IMR-90 (cell line): ENCODE results near the gene LFNG. TPM values are rescaled to one million over a fixed set of nuclear protein-coding genes. Genes with fewer than 3 reads are reported as not detected.

ENCODE experiments used
- ATAC-seq: fragments of 200-7000 bp; cut with Tn5 transposase; 2 replicates; pipeline ENCODE4 v1.9.1; 2020; ENCODE audit warnings: low read depth, mild to moderate bottlenecking, moderate library complexity
- BruUV-seq: library from RNA; stranded (reverse); fragments of 400-500 nt; replicated peaks from 2 replicates; lab custom pipeline; 2021; lab: Mats Ljungman, UMichigan
- CTCF ChIA-PET: fragments of 300-600 bp; formaldehyde crosslinking; extraction: SDS; loops from one replicate; lab custom pipeline; 2021; ENCODE audit warnings: antibody characterized with exemption; lab: Yijun Ruan, JAX
- POLR2A ChIA-PET: fragments of 300-600 bp; sonication (Branson Sonifier 250); formaldehyde crosslinking; loops from one replicate; lab custom pipeline; 2022; ENCODE audit warnings: antibody characterized with exemption; ENCODE audit not compliant: unreplicated experiment; lab: Charles Lee
- DNase-seq: peaks from one replicate; pipeline ENCODE4 v3.0.0; 2013
- H2AFZ ChIP-seq: replicated peaks from 2 replicates; pipeline ENCODE3; 2013; ENCODE audit warnings: low read length, mild to moderate bottlenecking; ENCODE audit not compliant: poor library complexity
- H2AK5ac ChIP-seq: 2 replicates; pipeline ENCODE4 v1.6.1; 2013; ENCODE audit warnings: low read depth, low read length, inconsistent platforms
- H2AK9ac ChIP-seq: replicated peaks from 2 replicates; pipeline ENCODE3; 2013; ENCODE audit warnings: mild to moderate bottlenecking, low read depth, low read length, moderate library complexity; ENCODE audit not compliant: poor library complexity
- H2BK120ac ChIP-seq: 2 replicates; pipeline ENCODE4 v1.6.1; 2013; ENCODE audit warnings: low read depth, low read length, inconsistent platforms
- H2BK15ac ChIP-seq: 3 replicates; pipeline ENCODE4 v1.6.1; 2013; ENCODE audit warnings: low read depth, low read length, inconsistent platforms
- H2BK20ac ChIP-seq: 2 replicates; pipeline ENCODE4 v1.6.1; 2013; ENCODE audit warnings: low read depth, mild to moderate bottlenecking, inconsistent platforms, low read length, moderate library complexity
- H2BK5ac ChIP-seq: 2 replicates; pipeline ENCODE4 v1.6.1; 2013; ENCODE audit warnings: mild to moderate bottlenecking, low read depth, low read length, inconsistent platforms; ENCODE audit not compliant: poor library complexity, severe bottlenecking
- H3K14ac ChIP-seq: replicated peaks from 2 replicates; pipeline ENCODE4 v1.6.1; 2013; ENCODE audit warnings: low read depth, low read length, inconsistent platforms
- H3K18ac ChIP-seq: 2 replicates; pipeline ENCODE4 v1.6.1; 2013; ENCODE audit warnings: low read depth, low read length, control low read depth
- H3K23ac ChIP-seq: 2 replicates; pipeline ENCODE4 v1.6.1; 2013; ENCODE audit warnings: low read depth, low read length, inconsistent platforms
- H3K27ac ChIP-seq: 2 replicates; pipeline ENCODE4 v1.5.1; 2013; ENCODE audit warnings: mild to moderate bottlenecking, control low read depth, low read length; ENCODE audit not compliant: insufficient read depth
- H3K27me3 ChIP-seq: 2 replicates; pipeline ENCODE4 v1.6.1; 2013; ENCODE audit warnings: low read length; ENCODE audit not compliant: control insufficient read depth, insufficient read depth
- H3K36me3 ChIP-seq: 2 replicates; pipeline ENCODE4 v1.6.1; 2013; ENCODE audit warnings: low read length, mixed read lengths; ENCODE audit not compliant: control insufficient read depth, insufficient read depth
- H3K4ac ChIP-seq: 2 replicates; pipeline ENCODE4 v1.6.1; 2013; ENCODE audit warnings: low read depth, low read length, inconsistent platforms
- H3K4me1 ChIP-seq: 2 replicates; pipeline ENCODE4 v1.6.1; 2013; ENCODE audit warnings: low read length, mixed read lengths; ENCODE audit not compliant: control insufficient read depth, insufficient read depth
- H3K4me2 ChIP-seq: 2 replicates; pipeline ENCODE4 v1.6.1; 2013; ENCODE audit warnings: low read depth, mild to moderate bottlenecking, control low read depth, low read length, moderate library complexity
- H3K4me3 ChIP-seq: 2 replicates; pipeline ENCODE4 v1.5.1; 2013; ENCODE audit warnings: low read depth, mild to moderate bottlenecking, control low read depth, low read length, moderate library complexity; ENCODE audit not compliant: insufficient read depth
- H3K56ac ChIP-seq: 2 replicates; pipeline ENCODE4 v1.6.1; 2013; ENCODE audit warnings: low read length, inconsistent platforms; ENCODE audit not compliant: insufficient read depth; ENCODE audit errors: extremely low read depth
- H3K79me1 ChIP-seq, 2 experiments: 2 replicates each; pipeline ENCODE4 v1.6.1; 2013; ENCODE audit warnings: low read length in 2 of 2, inconsistent platforms in 1 of 2, low read depth in 1 of 2
- H3K9ac ChIP-seq: 2 replicates; pipeline ENCODE4 v1.6.1; 2013; ENCODE audit warnings: low read depth, low read length, control low read depth
- H3K9me1 ChIP-seq: 2 replicates; pipeline ENCODE4 v1.6.1; 2013; ENCODE audit warnings: low read length, inconsistent platforms; ENCODE audit not compliant: insufficient read depth
- H3K9me3 ChIP-seq: 2 replicates; pipeline ENCODE4 v1.6.1; 2013; ENCODE audit warnings: low read length; ENCODE audit not compliant: control insufficient read depth, insufficient read depth
- H4K20me1 ChIP-seq: 2 replicates; pipeline ENCODE4 v1.6.1; 2013; ENCODE audit warnings: low read length, inconsistent platforms; ENCODE audit not compliant: insufficient read depth
- H4K5ac ChIP-seq: 2 replicates; pipeline ENCODE4 v1.6.1; 2013; ENCODE audit warnings: mild to moderate bottlenecking, low read depth, low read length, control low read depth
- H4K8ac ChIP-seq, 2 experiments: 2 replicates each; pipeline ENCODE4 v1.6.1; 2013; ENCODE audit warnings: low read depth in 2 of 2, low read length in 2 of 2, control low read depth in 1 of 2, inconsistent platforms in 1 of 2
- H4K91ac ChIP-seq: 2 replicates; pipeline ENCODE4 v1.6.1; 2013; ENCODE audit warnings: low read depth, low read length, inconsistent platforms; ENCODE audit not compliant: insufficient read depth
- BHLHE40 ChIP-seq: fragments of 150-350 bp; IDR thresholded peaks from 2 replicates; pipeline ENCODE4 v1.6.1; 2016; ENCODE audit warnings: mild to moderate bottlenecking, low read depth, low read length
- CEBPB ChIP-seq: IDR thresholded peaks from 2 replicates; pipeline ENCODE4 v1.6.1; 2012; ENCODE audit warnings: low read depth, low read length, improper control_type of control experiment
- CHD1 ChIP-seq: IDR thresholded peaks from 2 replicates; pipeline ENCODE4 v1.6.1; 2012; ENCODE audit warnings: low read depth, low read length, improper control_type of control experiment
- MAZ ChIP-seq: IDR thresholded peaks from 2 replicates; pipeline ENCODE4 v1.6.1; 2012; ENCODE audit warnings: low read depth, mild to moderate bottlenecking, low read length, improper control_type of control experiment, moderate library complexity, borderline replicate concordance
- POLR2A ChIP-seq: IDR thresholded peaks from 2 replicates; pipeline ENCODE4 v1.6.1; 2012; ENCODE audit warnings: mild to moderate bottlenecking, low read depth, low read length
- SMC3 ChIP-seq: fragments of 150-350 bp; IDR thresholded peaks from 2 replicates; pipeline ENCODE4 v1.6.1; 2016; ENCODE audit warnings: low read depth, mild to moderate bottlenecking, antibody characterized with exemption, low read length, moderate library complexity
- WGBS, 2 experiments: methylation state at CpG; one replicate each; pipeline versions ENCODE4 v1.1.5 to v1.1.7; 2013; ENCODE audit warnings: missing lambda C conversion rate in 2 of 2; ENCODE audit not compliant: insufficient read length in 1 of 2; ENCODE audit errors: extremely low coverage in 2 of 2; 5-methylcytosine and 5-hydroxymethylcytosine counted together
- dilution Hi-C: fragments of 300-500 bp; cut with HindIII; formaldehyde crosslinking; loops from one replicate; pipeline ENCODE4 v1.14.3; 2018; ENCODE audit warnings: low sequenced_read_pairs; ENCODE audit not compliant: unreplicated experiment
- in situ Hi-C: fragments of 300-500 bp; cut with MboI; formaldehyde crosslinking; loops from 3 replicates; pipeline ENCODE4 v1.14.3; 2019; ENCODE audit warnings: low sequenced_read_pairs, inconsistent platforms, mixed read lengths
- intact Hi-C: fragments of 100-400 bp; cut with micrococcal nuclease; formaldehyde crosslinking; loops from 2 replicates; pipeline ENCODE4 v1.10.0; 2022
- polyA plus RNA-seq, 3 experiments: library from polyadenylated mRNA; depleted of rRNA; stranded (reverse); fragments of >200 nt; gene quantifications; 2 replicates each; pipeline ENCODE4 v1.2.3, GENCODE V29; 2012; ENCODE audit warnings: low replicate concordance in 1 of 3
- total RNA-seq: library from RNA; depleted of rRNA; stranded (reverse); fragments of >200 nt; gene quantifications from 2 replicates; pipeline ENCODE4 v1.2.3, GENCODE V29; 2012

LFNG gene
- total and polyA plus RNA-seq, 2 of the 4 experiments (the other 2 are of a cell fraction): 1.8 to 5.1 TPM

GRCh38 chr7:2484868-2485267 lies 34.7 kb upstream of the LFNG start:
- intact Hi-C loops (no loop called here), in situ Hi-C loops (no loop called here), dilution Hi-C loops (no loop called here)
- Histone ChIP-seq H4K91ac (no peak overlapping the region), H3K9ac (no peak overlapping the region), H3K14ac (no peak overlapping the region), H4K20me1 (no peaks in the 10 kb centered on the region), H2BK5ac (no peak overlapping the region), H3K79me1 (no peaks in the 10 kb centered on the region), H2BK15ac (no peak overlapping the region), H3K4ac (no peak overlapping the region), H3K23ac (no peak overlapping the region), H3K36me3 (no peaks in the 10 kb centered on the region), H2BK20ac (no peak overlapping the region), H3K4me2 (no peak overlapping the region), H3K4me1 (no peaks in the 10 kb centered on the region), H3K4me3 (no peak overlapping the region), H4K8ac (no peak overlapping the region), H3K9me1 (no peaks in the 10 kb centered on the region), H2BK120ac (no peak overlapping the region), H2AK9ac (no peak overlapping the region), H3K27ac (no peak overlapping the region), H3K9me3 (peaks cover 5% of the 10 kb centered on the region; the same call in 1 of the 2 replicates), H3K27me3 (peaks cover 14% of the 10 kb centered on the region; the same call in 1 of the 2 replicates), H2AK5ac (no peak overlapping the region), H3K18ac (no peak overlapping the region), H4K5ac (no peak overlapping the region), H2AFZ (no peak overlapping the region), H3K56ac (no peak overlapping the region)
- BruUV-seq: no TSS peak
- TF ChIP-seq MAZ (no peak), POLR2A (no peak), CHD1 (no peak), SMC3 (no peak), BHLHE40 (no peak), CEBPB (peak; percentile 70)
- ChIA-PET POLR2A (no interaction called here), CTCF (no interaction called here)
- WGBS, 2 experiments: 80% methylated on average over 1 of the region's 12 CpGs; no CpG with 5 or more reads in 1 of the 2 experiments
- DNase-seq (no peak), ATAC-seq (no peak)
